OCI-LY7 (cell line): ENCODE measurements around the gene GRB10. TPM values are rescaled to one million over a fixed set of nuclear protein-coding genes. Genes with fewer than 3 reads are reported as not detected.

Experiments used
- BruUV-seq: library from RNA; stranded (reverse); fragments of 400-500 nt; replicated peaks from 2 replicates; lab custom pipeline; 2021; lab: Mats Ljungman, UMichigan
- CTCF ChIA-PET: fragments of 300-600 bp; sonication (Branson Sonifier 250); formaldehyde crosslinking; loops from one replicate; lab custom pipeline; 2022; ENCODE audit warnings: antibody characterized with exemption; ENCODE audit not compliant: unreplicated experiment; lab: Charles Lee
- POLR2A ChIA-PET: fragments of 300-600 bp; sonication (Branson Sonifier 250); formaldehyde crosslinking; loops from one replicate; lab custom pipeline; 2022; ENCODE audit warnings: antibody characterized with exemption; lab: Charles Lee
- DNase-seq: peaks from one replicate; pipeline ENCODE4 v3.0.0-alpha.2; 2015; ENCODE audit warnings: low spot score
- H2AFZ ChIP-seq: fragments of 200-600 bp; sonication (generic), shearing (Covaris generic); 2 replicates; pipeline ENCODE4 v1.6.1; 2014; ENCODE audit warnings: mild to moderate bottlenecking, antibody characterized with exemption, low read length, moderate library complexity
- H3K27ac ChIP-seq: fragments of 200-600 bp; sonication (generic); 2 replicates; pipeline ENCODE4 v1.5.1; 2014; ENCODE audit warnings: mixed run types, low read depth, mild to moderate bottlenecking, moderate library complexity, low read length, inconsistent platforms; ENCODE audit not compliant: poor library complexity, severe bottlenecking
- H3K36me3 ChIP-seq: fragments of 200-600 bp; sonication (generic); 2 replicates; pipeline ENCODE4 v1.6.1; 2014; ENCODE audit warnings: mild to moderate bottlenecking, antibody characterized with exemption, low read length, moderate library complexity, mixed read lengths; ENCODE audit not compliant: insufficient read depth
- H3K4me1 ChIP-seq: fragments of 200-600 bp; sonication (generic); 2 replicates; pipeline ENCODE4 v1.5.1; 2014; ENCODE audit warnings: mild to moderate bottlenecking, low read length; ENCODE audit not compliant: insufficient read depth, poor library complexity, severe bottlenecking
- H3K4me2 ChIP-seq: fragments of 200-600 bp; sonication (generic); 2 replicates; pipeline ENCODE4 v1.6.1; 2014; ENCODE audit warnings: mild to moderate bottlenecking, low read length
- H3K4me3 ChIP-seq: fragments of 200-600 bp; sonication (generic); 2 replicates; pipeline ENCODE4 v1.5.1; 2014; ENCODE audit warnings: mild to moderate bottlenecking, low read depth, low read length; ENCODE audit not compliant: poor library complexity, severe bottlenecking
- H3K79me2 ChIP-seq: fragments of 200-600 bp; sonication (generic); 2 replicates; pipeline ENCODE4 v1.6.1; 2016; ENCODE audit warnings: low read depth, mild to moderate bottlenecking, low read length, moderate library complexity, mixed read lengths; ENCODE audit not compliant: insufficient read depth
- H3K9me2 ChIP-seq: fragments of 200-600 bp; sonication (generic); 2 replicates; pipeline ENCODE4 v1.6.1; 2016; ENCODE audit warnings: mild to moderate bottlenecking, low read length, mixed read lengths; ENCODE audit not compliant: insufficient read depth
- H3K9me3 ChIP-seq: fragments of 200-600 bp; sonication (generic); 2 replicates; pipeline ENCODE4 v1.6.1; 2014; ENCODE audit warnings: mild to moderate bottlenecking, mixed run types, low read length, mixed read lengths
- H4K20me1 ChIP-seq: fragments of 200-600 bp; sonication (generic); 2 replicates; pipeline ENCODE4 v1.6.1; 2014; ENCODE audit warnings: mild to moderate bottlenecking, antibody characterized with exemption, low read length, moderate library complexity, mixed read lengths; ENCODE audit not compliant: insufficient read depth
- CTCF ChIP-seq: fragments of 200-600 bp; sonication (generic); conservative IDR thresholded peaks from 2 replicates; pipeline ENCODE4 v1.5.1; 2014; ENCODE audit warnings: mild to moderate bottlenecking, antibody characterized with exemption, low read length, moderate library complexity, mixed read lengths
- EZH2phosphoT487 ChIP-seq: fragments of 200-600 bp; sonication (generic); IDR thresholded peaks from 2 replicates; pipeline ENCODE4 v1.6.1; 2018; ENCODE audit warnings: low read depth, borderline replicate concordance, mild to moderate bottlenecking, mixed run types, antibody characterized with exemption, low read length, moderate library complexity, mixed read lengths
- intact Hi-C: fragments of 100-400 bp; cut with micrococcal nuclease; formaldehyde crosslinking; loops from one replicate; pipeline ENCODE4 v1.10.0; 2022; ENCODE audit not compliant: unreplicated experiment
- total RNA-seq, 2 experiments: library from RNA; depleted of rRNA in 1 of 2; stranded (reverse); fragments of >200 nt in 1 of 2; shearing (Covaris generic) in 1 of 2; gene quantifications; 2 replicates each; pipeline ENCODE4 v1.2.3, GENCODE V29; 2014 to 2022

The GRB10 gene
- total RNA-seq, 2 experiments from 2014 or later: not detected

DNA sequence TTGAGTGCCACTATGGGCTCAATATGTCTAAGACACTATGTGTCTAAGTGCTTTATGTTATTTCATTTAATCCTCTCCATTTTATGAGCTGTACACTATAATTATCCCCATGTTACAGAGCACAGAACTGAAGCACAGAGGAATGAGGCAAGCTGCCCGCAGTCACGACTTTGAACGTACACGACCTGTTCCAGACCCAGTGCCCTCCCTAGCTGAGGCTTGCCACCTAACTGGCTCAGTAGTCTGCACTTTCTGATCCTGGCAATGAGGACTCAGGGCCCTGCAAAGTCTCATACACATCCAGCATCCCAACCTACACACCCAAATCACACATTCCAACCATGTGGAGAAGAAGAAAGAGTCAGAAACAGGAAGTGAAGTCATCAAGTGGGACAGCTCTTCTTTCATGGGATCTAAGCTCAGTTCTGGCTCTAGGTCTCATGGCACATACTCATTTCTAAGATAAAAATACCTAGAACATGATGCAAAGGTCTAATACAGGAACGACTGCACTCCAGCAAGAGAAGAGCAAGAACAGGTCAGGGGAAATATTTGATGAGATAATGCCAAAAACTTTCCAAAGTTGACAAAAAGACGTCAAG lies 175.1 kb downstream of the GRB10 start:
- Histone ChIP-seq H3K79me2 (no peaks in the 10 kb centered on the region), H2AFZ (no peak overlapping the region), H3K4me2 (no peak overlapping the region), H3K36me3 (no peaks in the 10 kb centered on the region), H3K27ac (no peak overlapping the region), H3K4me3 (no peak overlapping the region), H4K20me1 (no peaks in the 10 kb centered on the region), H3K4me1 (no peaks in the 10 kb centered on the region), H3K9me2 (no peaks in the 10 kb centered on the region), H3K9me3 (no peaks in the 10 kb centered on the region)
- intact Hi-C loops: loop anchor here (10.0 kb wide), 1 partner anchor 57 kb away; no protein-coding TSS in a partner anchor
- no peak for DNase-seq
- BruUV-seq: no TSS peak
- POLR2A ChIA-PET: interaction anchor here (0.6 to 1.3 kb wide), 6 partner anchors 9 to 587 kb away, joined by 3 to 4 read pairs (median 3); no protein-coding TSS in a partner anchor
- CTCF ChIA-PET: no interaction called here
- no peak for TF ChIP-seq EZH2phosphoT487
- TF ChIP-seq CTCF: no peak

DNA sequence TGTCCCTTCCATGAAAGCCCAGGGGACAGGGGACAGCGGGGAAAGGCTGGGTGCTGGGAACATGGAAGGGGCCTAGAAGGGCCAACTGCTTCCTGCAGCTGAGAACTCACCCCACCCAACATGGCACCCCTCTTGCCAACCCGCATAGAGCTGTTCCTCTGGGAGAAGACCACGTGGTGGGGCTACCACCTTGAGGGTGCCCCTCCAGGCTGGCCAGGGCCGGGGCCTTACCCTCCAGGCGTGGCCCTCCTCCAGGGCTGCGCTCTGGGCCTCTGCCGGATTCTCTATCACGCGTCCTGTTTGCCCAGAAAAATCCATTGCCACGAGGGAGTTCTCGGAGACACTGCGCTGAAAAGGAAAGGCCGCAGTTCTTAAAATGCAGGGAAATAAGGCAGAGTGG lies 177.6 kb downstream of the GRB10 start:
- no peaks in the 10 kb centered on the region for H3K4me1 ChIP-seq
- TF ChIP-seq EZH2phosphoT487: no peak
- TF ChIP-seq CTCF: no peak
- no peak overlapping the region for H3K27ac ChIP-seq
- BruUV-seq: no TSS peak
- no peaks in the 10 kb centered on the region for H3K36me3 ChIP-seq
- no peaks in the 10 kb centered on the region for H3K79me2 ChIP-seq
- ChIA-PET CTCF (no interaction called here), POLR2A (no interaction called here)
- no peak overlapping the region for H3K4me2 ChIP-seq
- H3K4me3 ChIP-seq: no peak overlapping the region
- no peaks in the 10 kb centered on the region for H3K9me2 ChIP-seq
- intact Hi-C loops: loop anchor here (10.0 kb wide), 1 partner anchor 60 kb away; no protein-coding TSS in a partner anchor
- no peak overlapping the region for H2AFZ ChIP-seq
- H4K20me1 ChIP-seq: no peaks in the 10 kb centered on the region
- no peaks in the 10 kb centered on the region for H3K9me3 ChIP-seq
- DNase-seq: no peak

GRCh38 chr7:50603287-50603686 lies 179.4 kb downstream of the GRB10 start:
- Histone ChIP-seq H3K79me2 (no peaks in the 10 kb centered on the region), H3K4me3 (no peak overlapping the region), H3K4me1 (no peaks in the 10 kb centered on the region), H4K20me1 (no peaks in the 10 kb centered on the region), H3K4me2 (no peak overlapping the region), H3K9me3 (no peaks in the 10 kb centered on the region), H2AFZ (no peak overlapping the region), H3K9me2 (no peaks in the 10 kb centered on the region), H3K27ac (no peak overlapping the region), H3K36me3 (no peaks in the 10 kb centered on the region)
- BruUV-seq: no TSS peak
- intact Hi-C loops: loop anchor here (10.0 kb wide), 1 partner anchor 62 kb away; no protein-coding TSS in a partner anchor
- POLR2A ChIA-PET: no interaction called here
- CTCF ChIA-PET: no interaction called here
- DNase-seq: no peak
- TF ChIP-seq CTCF (no peak), EZH2phosphoT487 (no peak)
